Central memory CD8-positive, alpha-beta T cell (primary cell): ENCODE results near the gene GALNT17.

ENCODE experiments used
- ATAC-seq: fragments of 150-1000 bp; cut with Tn5 transposase; replicated peaks from 2 replicates; pipeline ENCODE4 v1.10.0; 2022; ENCODE audit warnings: mild to moderate bottlenecking, moderate FRiP score, moderate number of reproducible peaks; ENCODE audit not compliant: poor library complexity, severe bottlenecking; ENCODE audit errors: extremely low read depth
- DNase-seq, 2 donors: peaks; one replicate each; pipeline ENCODE4 v3.0.0; 2021; ENCODE audit warnings: low spot score in 2 of 2
- H3K27ac Mint-ChIP-seq: one replicate; pipeline ENCODE4 v1.8.0; 2022; ENCODE audit warnings: low read depth, mild to moderate bottlenecking, moderate library complexity, mixed read lengths
- H3K27me3 Mint-ChIP-seq: one replicate; pipeline ENCODE4 v1.8.0; 2022; ENCODE audit warnings: mixed read lengths
- H3K36me3 Mint-ChIP-seq: one replicate; pipeline ENCODE4 v1.8.0; 2022; ENCODE audit warnings: mild to moderate bottlenecking, moderate library complexity, mixed read lengths; ENCODE audit not compliant: insufficient read depth
- H3K4me1 Mint-ChIP-seq: one replicate; pipeline ENCODE4 v1.8.0; 2022; ENCODE audit warnings: mixed read lengths
- H3K4me3 Mint-ChIP-seq: one replicate; pipeline ENCODE4 v1.8.0; 2022; ENCODE audit warnings: mild to moderate bottlenecking, moderate library complexity, mixed read lengths
- H3K9me3 Mint-ChIP-seq: one replicate; pipeline ENCODE4 v1.8.0; 2022; ENCODE audit warnings: mixed read lengths

GALNT17 gene

DNA sequence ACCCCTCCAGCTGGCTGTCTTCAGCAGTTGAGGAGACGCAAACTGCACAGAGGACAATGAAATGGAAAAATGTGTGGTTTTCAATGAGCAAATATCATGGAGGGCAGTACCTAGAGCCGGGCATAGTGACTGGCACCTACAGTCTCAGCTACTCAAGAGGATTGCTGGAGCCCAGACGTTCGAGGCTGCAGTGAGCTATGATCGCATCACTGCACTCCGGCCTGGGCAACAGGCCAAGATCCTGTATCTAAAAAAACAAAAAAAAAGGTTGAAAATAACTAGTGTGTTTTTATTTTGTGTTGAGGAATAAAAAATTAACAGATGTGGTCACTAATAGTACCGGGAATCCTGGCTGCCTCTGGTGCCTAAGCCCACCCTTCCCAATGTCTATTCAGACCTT, 345.5 kb downstream of the GALNT17 start:
- H3K4me3 Mint-ChIP-seq, result no peak overlapping the region
- H3K9me3 Mint-ChIP-seq, result peaks cover 17% of the 10 kb centered on the region
- H3K36me3 Mint-ChIP-seq, result no peaks in the 10 kb centered on the region
- H3K4me1 Mint-ChIP-seq, result no peaks in the 10 kb centered on the region
- H3K27me3 Mint-ChIP-seq, result no peaks in the 10 kb centered on the region
- ATAC-seq (no peak), DNase-seq (no peak)
- H3K27ac Mint-ChIP-seq, result no peak overlapping the region

DNA sequence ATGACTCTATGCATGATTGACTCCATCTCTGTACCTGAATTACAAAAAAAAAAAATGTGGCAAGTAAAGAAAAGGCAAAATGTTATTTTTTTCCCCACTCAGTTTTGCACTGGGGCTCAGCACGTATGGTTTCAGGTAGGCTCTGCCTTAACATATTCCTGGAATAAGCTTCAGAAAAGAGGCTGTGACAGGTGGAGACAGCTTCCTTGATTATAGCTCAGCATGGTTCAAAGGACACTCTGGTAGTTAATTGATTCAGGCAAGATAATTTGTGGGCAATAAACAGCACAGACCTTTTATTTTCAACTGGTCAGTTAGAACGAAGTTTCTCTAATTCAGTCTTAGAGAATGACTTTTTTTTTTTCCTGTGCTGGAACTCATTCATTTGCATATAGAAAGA, 347.3 kb downstream of the GALNT17 start:
- no peaks in the 10 kb centered on the region for H3K36me3 Mint-ChIP-seq
- ATAC-seq (no peak), DNase-seq (no peak)
- no peaks in the 10 kb centered on the region for H3K4me1 Mint-ChIP-seq
- no peaks in the 10 kb centered on the region for H3K27me3 Mint-ChIP-seq
- H3K27ac Mint-ChIP-seq, result no peak overlapping the region
- peaks cover 10% of the 10 kb centered on the region for H3K9me3 Mint-ChIP-seq
- H3K4me3 Mint-ChIP-seq, result no peak overlapping the region

DNA sequence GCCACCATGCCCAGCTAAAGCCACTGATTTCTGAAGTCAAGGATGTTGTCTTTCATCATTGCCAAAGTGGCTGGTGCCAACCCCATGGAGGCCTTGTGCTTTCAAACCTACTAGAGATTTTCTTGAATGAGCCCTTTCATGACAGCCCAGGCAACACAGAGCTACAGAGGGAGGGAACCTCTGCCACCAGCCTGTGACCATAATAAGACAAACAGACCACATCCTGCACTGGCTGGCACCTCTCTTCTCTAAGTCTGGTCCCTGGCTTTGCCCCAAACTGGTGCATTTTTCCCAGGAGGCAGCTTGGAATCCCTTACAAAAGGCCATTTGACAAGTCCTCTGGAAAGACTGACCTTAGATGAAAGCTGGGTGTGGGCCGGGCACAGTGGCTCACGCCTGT, 348.8 kb downstream of the GALNT17 start:
- Mint-ChIP-seq H3K4me1 (no peaks in the 10 kb centered on the region), H3K4me3 (no peak overlapping the region), H3K36me3 (no peaks in the 10 kb centered on the region), H3K27ac (no peak overlapping the region), H3K27me3 (no peaks in the 10 kb centered on the region), H3K9me3 (peaks cover 4% of the 10 kb centered on the region)
- ATAC-seq, result no peak
- no peak for DNase-seq

DNA sequence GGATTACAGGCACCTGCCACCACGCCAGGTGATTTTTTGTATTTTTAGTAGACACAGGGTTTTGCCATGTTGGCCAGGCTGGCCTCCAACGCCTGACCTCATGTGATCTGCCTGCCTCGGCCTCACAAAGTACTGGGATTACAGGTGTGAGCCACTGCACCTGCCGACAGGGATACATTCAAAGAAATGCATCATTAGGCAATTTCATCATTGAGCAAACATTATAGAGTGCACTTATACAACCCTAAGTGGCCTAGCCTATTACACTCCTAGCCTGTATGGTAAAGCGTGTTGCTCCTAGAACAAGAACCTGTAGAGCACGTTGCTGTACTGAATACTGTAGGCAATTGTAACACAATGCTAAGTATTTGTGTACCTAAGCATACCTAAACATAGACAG, 350.3 kb downstream of the GALNT17 start:
- no peak for ATAC-seq
- Mint-ChIP-seq H3K9me3 (peaks cover 6% of the 10 kb centered on the region), H3K4me1 (no peaks in the 10 kb centered on the region), H3K36me3 (no peaks in the 10 kb centered on the region), H3K4me3 (no peak overlapping the region), H3K27ac (no peak overlapping the region), H3K27me3 (no peaks in the 10 kb centered on the region)
- no peak for DNase-seq

DNA sequence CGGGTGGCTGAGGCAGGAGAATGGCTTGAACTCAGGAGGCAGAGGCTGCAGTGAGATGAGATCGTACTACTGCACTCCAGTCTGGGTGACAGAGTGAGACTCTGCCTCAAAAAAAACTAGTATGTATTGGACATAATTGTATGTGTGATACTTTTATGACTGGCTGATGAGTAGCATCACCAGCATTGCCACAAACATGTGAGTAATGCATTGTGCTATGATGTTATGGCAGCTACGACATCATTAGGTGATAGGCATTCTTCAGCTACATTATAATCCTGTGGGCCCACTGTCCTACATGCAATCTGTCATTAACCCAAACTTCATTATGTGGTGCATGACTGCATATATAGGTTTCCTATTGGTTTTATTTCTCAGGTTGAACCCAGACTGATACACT, 352.4 kb downstream of the GALNT17 start:
- Mint-ChIP-seq H3K4me3 (no peak overlapping the region), H3K9me3 (peaks cover 7% of the 10 kb centered on the region), H3K27me3 (no peaks in the 10 kb centered on the region), H3K27ac (no peak overlapping the region), H3K4me1 (no peaks in the 10 kb centered on the region), H3K36me3 (no peaks in the 10 kb centered on the region)
- ATAC-seq (no peak), DNase-seq (no peak)

DNA sequence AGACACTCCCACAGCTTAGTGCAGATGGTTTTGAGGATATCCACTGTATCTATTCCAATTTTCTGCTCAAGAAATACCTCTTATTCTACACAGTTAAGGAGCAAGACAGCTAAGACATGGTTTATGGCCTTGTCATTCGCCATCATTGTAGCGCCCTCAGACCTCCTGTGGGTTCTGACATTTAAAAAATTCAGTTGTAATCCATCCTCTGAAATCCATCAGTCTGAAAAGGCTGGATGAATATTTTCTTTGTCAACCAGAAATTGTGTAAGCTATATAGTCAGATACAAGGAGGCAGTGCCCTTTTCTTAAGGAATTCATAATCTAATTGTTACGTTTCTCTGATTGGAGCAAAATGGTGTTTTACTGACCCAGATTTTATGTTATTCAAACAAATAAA, 353.6 kb downstream of the GALNT17 start:
- no peaks in the 10 kb centered on the region for H3K4me1 Mint-ChIP-seq
- H3K9me3 Mint-ChIP-seq, result peaks cover 7% of the 10 kb centered on the region

DNA sequence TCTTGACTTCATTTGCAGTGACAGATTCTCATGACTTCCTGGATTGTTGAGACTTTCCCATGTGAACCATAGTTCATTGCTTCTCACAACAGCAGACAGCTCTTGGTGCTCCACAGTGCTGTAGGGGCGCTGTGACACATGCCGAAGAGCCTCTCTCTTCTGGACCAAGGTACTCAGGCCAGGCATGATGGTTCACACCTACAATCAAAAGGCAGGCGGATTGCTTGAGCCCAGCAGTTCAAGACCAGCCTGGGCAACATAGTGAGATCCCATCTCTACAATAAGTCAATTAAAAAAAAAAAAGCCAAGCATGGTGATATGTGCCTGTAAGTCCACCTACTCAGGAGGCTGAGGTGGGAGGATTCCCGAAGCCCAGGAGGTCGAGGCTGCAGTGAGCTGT, 354.5 kb downstream of the GALNT17 start:
- Mint-ChIP-seq H3K27ac (no peak overlapping the region), H3K9me3 (peaks cover 7% of the 10 kb centered on the region), H3K4me1 (no peaks in the 10 kb centered on the region), H3K27me3 (no peaks in the 10 kb centered on the region), H3K36me3 (no peaks in the 10 kb centered on the region), H3K4me3 (no peak overlapping the region)
- ATAC-seq (no peak), DNase-seq (no peak)

More for the DNA sequence above, 353.6 kb downstream of the GALNT17 start:
- no peak for DNase-seq
- H3K4me3 Mint-ChIP-seq, result no peak overlapping the region
- no peaks in the 10 kb centered on the region for H3K36me3 Mint-ChIP-seq
- ATAC-seq, result no peak
- no peaks in the 10 kb centered on the region for H3K27me3 Mint-ChIP-seq
- H3K27ac Mint-ChIP-seq, result no peak overlapping the region

DNA sequence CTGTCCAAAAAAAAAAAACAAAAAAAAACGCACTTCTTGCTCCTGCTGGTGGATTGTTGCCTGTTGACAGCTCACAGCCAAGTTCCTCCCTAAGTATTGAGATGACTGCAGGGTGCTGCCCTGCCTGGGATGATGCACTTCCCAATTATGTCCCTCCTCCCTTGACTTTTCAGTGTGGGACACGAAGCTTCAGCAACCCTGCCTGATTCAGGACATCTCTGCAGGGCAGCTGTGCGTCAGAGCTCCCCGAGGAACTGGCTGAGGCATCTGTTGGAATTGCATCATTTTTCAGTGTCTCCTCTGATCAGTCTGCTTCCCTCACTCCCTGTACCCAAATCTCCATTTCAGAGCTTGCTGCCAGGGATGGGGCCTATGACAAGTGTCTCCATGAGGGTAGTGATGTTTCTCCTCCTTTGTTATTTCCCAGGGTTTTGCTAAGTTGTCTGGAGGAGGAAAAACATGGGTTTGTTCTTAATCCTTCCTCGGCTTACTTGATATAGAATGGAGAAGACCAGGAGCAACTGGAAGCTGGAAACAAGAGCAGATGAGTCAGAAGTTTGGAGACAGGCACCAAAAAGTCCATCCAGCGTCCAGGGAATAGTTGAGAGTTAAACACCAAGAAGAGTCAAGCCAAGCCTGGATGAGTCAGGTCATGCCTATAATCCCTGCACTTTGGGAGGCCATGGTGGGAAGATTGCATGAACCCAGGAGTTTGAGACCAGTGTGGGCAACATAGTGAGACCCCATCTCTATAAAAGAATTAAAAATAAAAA, 355.1 kb downstream of the GALNT17 start:
- Mint-ChIP-seq H3K27ac (no peak overlapping the region), H3K4me1 (no peaks in the 10 kb centered on the region)
- DNase-seq, result no peak

DNA sequence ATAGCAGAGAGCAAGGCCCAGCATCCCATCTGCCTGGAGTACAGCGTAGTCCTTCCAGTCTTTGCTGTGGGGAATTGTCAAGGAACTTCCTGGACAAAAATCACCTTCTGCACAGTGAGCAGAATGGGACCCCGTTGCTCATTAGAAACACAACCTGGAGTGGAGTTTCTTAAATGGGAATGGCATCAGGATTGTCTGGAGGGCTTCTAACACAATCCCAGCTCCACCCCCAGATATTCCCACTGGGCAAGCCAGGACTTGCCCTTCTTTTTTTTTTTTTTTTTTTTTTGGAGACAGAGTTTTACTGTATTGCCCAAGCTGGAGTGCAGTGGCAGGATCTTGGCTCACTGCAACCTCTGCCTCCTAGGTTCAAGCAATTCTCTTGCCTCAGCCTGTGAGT, 356.4 kb downstream of the GALNT17 start:
- Mint-ChIP-seq H3K27ac (no peak overlapping the region), H3K4me3 (no peak overlapping the region), H3K4me1 (no peaks in the 10 kb centered on the region), H3K36me3 (no peaks in the 10 kb centered on the region), H3K27me3 (no peaks in the 10 kb centered on the region), H3K9me3 (peaks cover 13% of the 10 kb centered on the region)
- DNase-seq (no peak), ATAC-seq (no peak)

More for the DNA sequence above, 355.1 kb downstream of the GALNT17 start:
- no peak for ATAC-seq
- H3K9me3 Mint-ChIP-seq, result peaks cover 7% of the 10 kb centered on the region
- H3K36me3 Mint-ChIP-seq, result no peaks in the 10 kb centered on the region
- H3K4me3 Mint-ChIP-seq, result no peak overlapping the region
- H3K27me3 Mint-ChIP-seq, result no peaks in the 10 kb centered on the region

DNA sequence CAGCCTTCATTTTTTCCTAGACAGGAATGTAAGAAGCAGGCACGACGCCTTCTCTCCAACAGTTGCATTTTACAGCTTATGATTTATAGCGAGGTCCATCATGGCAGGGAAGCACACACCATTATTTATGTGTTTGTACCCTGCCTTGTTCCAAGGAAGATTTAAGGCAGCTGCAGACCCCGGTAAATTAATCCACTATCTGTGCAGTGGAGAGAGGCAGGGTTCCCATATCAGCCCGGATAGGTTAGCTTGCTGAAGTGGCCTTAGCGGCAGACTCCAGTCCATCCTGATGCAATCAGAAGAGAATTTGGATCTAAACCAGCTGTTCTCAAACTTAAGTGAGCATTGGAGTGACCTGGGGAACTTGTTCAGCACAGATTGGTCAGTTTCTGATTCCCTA, 359.4 kb downstream of the GALNT17 start:
- H3K4me3 Mint-ChIP-seq, result no peak overlapping the region
- H3K27ac Mint-ChIP-seq, result no peak overlapping the region
- no peaks in the 10 kb centered on the region for H3K4me1 Mint-ChIP-seq
- no peaks in the 10 kb centered on the region for H3K27me3 Mint-ChIP-seq
- H3K36me3 Mint-ChIP-seq, result no peaks in the 10 kb centered on the region
- ATAC-seq, result no peak
- no peak for DNase-seq
- peaks cover 20% of the 10 kb centered on the region for H3K9me3 Mint-ChIP-seq

DNA sequence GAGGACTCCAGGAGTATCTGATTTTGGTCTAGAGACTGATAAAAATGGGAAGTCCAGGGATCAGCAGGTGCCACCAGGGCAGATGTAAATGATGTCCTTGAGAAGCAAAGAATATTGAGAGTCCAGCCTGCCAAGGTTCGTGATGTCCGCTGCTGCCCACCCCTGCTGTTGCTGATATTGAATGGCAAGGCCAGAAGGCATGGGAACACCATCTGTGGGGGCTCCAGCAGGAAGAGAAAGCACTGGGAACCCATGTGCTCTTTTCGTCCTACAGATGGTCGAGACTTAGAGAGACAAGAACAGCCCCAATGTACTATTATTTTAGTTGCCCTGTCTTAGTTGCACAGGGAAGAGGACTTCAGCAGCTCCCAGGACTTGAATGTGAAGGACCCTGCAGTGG, 363.9 kb downstream of the GALNT17 start:
- Mint-ChIP-seq H3K4me3 (no peak overlapping the region), H3K36me3 (no peaks in the 10 kb centered on the region), H3K27me3 (no peaks in the 10 kb centered on the region), H3K9me3 (peaks cover 21% of the 10 kb centered on the region), H3K4me1 (no peaks in the 10 kb centered on the region), H3K27ac (no peak overlapping the region)
- ATAC-seq, result no peak
- DNase-seq, result no peak

DNA sequence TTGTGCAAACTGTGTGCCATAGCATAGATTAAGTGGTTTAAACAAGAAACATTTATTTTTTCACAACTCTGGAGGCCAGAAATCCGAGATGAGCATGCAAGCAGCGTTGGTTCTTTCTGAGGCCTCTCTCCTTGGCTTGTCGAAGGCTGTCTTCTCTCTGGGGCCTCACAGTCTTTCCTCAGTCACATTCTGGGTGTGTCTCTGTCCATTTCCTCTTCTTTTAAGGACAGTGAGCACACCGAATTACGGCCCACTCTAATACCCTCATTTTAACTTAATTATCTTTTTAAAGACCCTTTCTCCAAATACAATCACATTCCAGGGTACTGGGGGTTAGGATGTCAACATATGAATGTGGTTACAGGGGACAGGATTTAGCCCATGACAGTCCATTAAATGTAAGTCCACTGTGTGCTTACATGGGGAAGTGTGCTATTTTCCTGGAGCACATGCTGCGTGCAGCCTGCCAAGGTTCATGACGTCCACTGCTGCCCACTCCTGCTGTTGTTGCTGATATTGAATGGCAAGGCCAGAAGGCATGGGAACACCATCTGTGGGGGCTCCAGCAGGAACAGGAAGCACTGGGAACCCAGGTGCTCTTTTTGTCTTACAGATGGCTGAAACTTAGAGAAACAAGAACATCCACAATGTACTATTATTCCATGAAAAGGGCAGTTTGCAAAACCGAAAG, 365.5 kb downstream of the GALNT17 start:
- no peaks in the 10 kb centered on the region for H3K4me1 Mint-ChIP-seq
- H3K27ac Mint-ChIP-seq, result no peak overlapping the region
- H3K9me3 Mint-ChIP-seq, result peaks cover 26% of the 10 kb centered on the region
- no peak overlapping the region for H3K4me3 Mint-ChIP-seq
- DNase-seq (no peak), ATAC-seq (no peak)
- no peaks in the 10 kb centered on the region for H3K27me3 Mint-ChIP-seq
- no peaks in the 10 kb centered on the region for H3K36me3 Mint-ChIP-seq

DNA sequence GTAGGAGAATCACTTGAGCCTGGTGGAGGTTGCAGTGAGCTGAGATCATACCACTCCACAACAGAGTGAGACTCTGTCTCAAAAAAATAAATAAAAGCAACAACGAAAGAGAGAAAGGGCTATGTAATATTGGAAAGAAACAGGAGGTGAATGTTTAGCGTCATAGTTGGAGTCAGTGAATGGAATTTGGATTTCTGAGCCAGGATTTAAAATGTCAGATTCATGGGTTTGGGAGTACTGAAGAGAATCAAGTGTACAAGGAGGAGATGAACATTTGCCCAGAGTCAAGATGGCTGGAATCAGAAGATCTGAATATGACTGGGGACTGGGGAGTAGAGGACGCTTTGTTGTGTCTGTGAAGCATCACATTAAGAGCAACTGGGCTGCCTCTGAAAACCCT, 366.4 kb downstream of the GALNT17 start:
- DNase-seq, result no peak
- H3K4me1 Mint-ChIP-seq, result no peaks in the 10 kb centered on the region
- peaks cover 29% of the 10 kb centered on the region for H3K9me3 Mint-ChIP-seq
- H3K36me3 Mint-ChIP-seq, result no peaks in the 10 kb centered on the region
- H3K27me3 Mint-ChIP-seq, result no peaks in the 10 kb centered on the region
- H3K4me3 Mint-ChIP-seq, result no peak overlapping the region
- ATAC-seq, result no peak
- no peak overlapping the region for H3K27ac Mint-ChIP-seq
